Tibial nerve (tissue), 4 donors: ENCODE data around the gene CFTR. TPM values are rescaled to one million over a fixed set of nuclear protein-coding genes. Genes with fewer than 3 reads are reported as not detected.

Source experiments
- DNase-seq, 2 donors: peaks; one replicate each; pipeline ENCODE4 v3.0.0-alpha.2; 2019; ENCODE audit warnings: low spot score in 2 of 2
- H3K27ac ChIP-seq, 4 donors: fragments of 200-600 bp; sonication (generic) in 3 of 4; one replicate each; pipeline ENCODE4 v1.5.1; 2017 to 2019; ENCODE audit warnings: mild to moderate bottlenecking in 1 of 4
- H3K27me3 ChIP-seq, 2 donors: fragments of 200-600 bp; sonication (generic) in 1 of 2; one replicate each; pipeline versions ENCODE4 v1.5.1 to v1.6.0; 2017 to 2019
- H3K36me3 ChIP-seq, 3 donors: fragments of 200-600 bp; sonication (generic); one replicate each; pipeline ENCODE4 v1.5.1; 2018 to 2019
- H3K4me1 ChIP-seq, 4 donors: fragments of 200-600 bp; sonication (generic) in 3 of 4; one replicate each; pipeline ENCODE4 v1.5.1; 2017 to 2019
- H3K4me3 ChIP-seq, 4 donors: fragments of 200-600 bp; sonication (generic) in 3 of 4; one replicate each; pipeline ENCODE4 v1.5.1; 2017 to 2019; ENCODE audit warnings: mild to moderate bottlenecking in 1 of 4, moderate library complexity in 1 of 4
- H3K9me3 ChIP-seq, 4 donors: fragments of 200-600 bp; sonication (generic) in 3 of 4; one replicate each; pipeline ENCODE4 v1.5.1; 2017 to 2019
- EP300 ChIP-seq, 2 donors: sonication (generic); formaldehyde crosslinking; IDR thresholded peaks; one replicate each; pipeline ENCODE4 v1.6.1; 2017; ENCODE audit warnings: antibody characterized with exemption in 2 of 2, mild to moderate bottlenecking in 1 of 2
- POLR2A ChIP-seq, 2 donors: fragments of 450-650 bp; IDR thresholded peaks; one replicate each; pipeline ENCODE4 v1.6.1; 2017; ENCODE audit warnings: antibody characterized with exemption in 2 of 2, mild to moderate bottlenecking in 2 of 2, moderate library complexity in 2 of 2
- WGBS, 2 donors: methylation state at CpG; one replicate each; pipeline ENCODE4 v1.1.5; 2018; 5-methylcytosine and 5-hydroxymethylcytosine counted together
- total RNA-seq, 4 donors: library from RNA; depleted of rRNA; stranded (reverse); fragments of >200 nt; gene quantifications; one replicate each; pipeline ENCODE4 v1.1.0, GENCODE V29; 2016
- TF ChIP-seq, protein P1 (sequence below), 5 experiments: fragments of 200-600 bp in 3 of 5; fragments of 450-650 bp in 2 of 5; sonication (generic) in 3 of 5; IDR thresholded peaks; one replicate each; pipeline ENCODE4 v1.5.1; 2016 to 2019; ENCODE audit warnings: antibody characterized with exemption in 5 of 5, mild to moderate bottlenecking in 3 of 5, moderate library complexity in 2 of 5

Gene CFTR
- total RNA-seq, 4 donors from 2014 or later: under 0.01 TPM; not detected in 3

DNA sequence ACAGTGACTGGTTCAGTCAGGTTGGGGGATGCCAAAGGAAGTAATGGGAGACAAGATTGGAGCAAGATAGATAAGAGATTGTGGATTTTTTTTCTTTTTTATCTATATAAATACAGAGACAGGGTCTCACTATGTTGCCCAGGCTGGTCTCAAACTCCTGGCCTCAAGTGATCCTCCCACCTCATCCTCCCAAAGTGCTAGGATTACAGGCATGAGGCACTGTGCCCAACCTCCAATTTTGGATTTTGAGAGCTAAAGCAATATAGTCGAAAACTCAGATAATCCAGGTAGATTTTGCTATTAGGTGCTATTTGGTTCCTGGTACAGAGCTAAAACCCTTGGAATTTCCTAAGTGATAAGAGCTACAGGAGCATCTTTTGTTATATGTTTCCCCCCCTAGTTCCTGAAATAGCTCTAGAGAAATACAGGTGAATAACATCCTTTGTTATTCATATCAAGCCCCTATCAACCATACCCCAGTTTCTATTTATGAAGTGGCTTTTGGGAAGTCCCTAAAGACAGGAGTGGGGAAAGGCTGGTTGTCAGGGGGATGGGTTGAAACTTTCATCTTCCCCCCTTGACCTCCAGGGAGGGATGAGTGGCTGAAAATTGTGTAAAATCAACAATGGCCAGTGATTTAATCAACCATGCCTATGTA, 151.2 kb downstream of the CFTR start:
- H3K4me3 ChIP-seq: no peak overlapping the region
- H3K4me1 ChIP-seq: no peaks in the 10 kb centered on the region
- TF ChIP-seq, protein P1, sequence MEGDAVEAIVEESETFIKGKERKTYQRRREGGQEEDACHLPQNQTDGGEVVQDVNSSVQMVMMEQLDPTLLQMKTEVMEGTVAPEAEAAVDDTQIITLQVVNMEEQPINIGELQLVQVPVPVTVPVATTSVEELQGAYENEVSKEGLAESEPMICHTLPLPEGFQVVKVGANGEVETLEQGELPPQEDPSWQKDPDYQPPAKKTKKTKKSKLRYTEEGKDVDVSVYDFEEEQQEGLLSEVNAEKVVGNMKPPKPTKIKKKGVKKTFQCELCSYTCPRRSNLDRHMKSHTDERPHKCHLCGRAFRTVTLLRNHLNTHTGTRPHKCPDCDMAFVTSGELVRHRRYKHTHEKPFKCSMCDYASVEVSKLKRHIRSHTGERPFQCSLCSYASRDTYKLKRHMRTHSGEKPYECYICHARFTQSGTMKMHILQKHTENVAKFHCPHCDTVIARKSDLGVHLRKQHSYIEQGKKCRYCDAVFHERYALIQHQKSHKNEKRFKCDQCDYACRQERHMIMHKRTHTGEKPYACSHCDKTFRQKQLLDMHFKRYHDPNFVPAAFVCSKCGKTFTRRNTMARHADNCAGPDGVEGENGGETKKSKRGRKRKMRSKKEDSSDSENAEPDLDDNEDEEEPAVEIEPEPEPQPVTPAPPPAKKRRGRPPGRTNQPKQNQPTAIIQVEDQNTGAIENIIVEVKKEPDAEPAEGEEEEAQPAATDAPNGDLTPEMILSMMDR (IDR thresholded peaks at IDR 0.05): no peak
- H3K36me3 ChIP-seq: no peaks in the 10 kb centered on the region
- no peak for DNase-seq
- 90 to 100% methylated on average over 1 of the region's 1 CpG for WGBS, 2 donors
- no peaks in the 10 kb centered on the region for H3K9me3 ChIP-seq
- no peak overlapping the region for H3K27ac ChIP-seq
- H3K27me3 ChIP-seq: no peaks in the 10 kb centered on the region

DNA sequence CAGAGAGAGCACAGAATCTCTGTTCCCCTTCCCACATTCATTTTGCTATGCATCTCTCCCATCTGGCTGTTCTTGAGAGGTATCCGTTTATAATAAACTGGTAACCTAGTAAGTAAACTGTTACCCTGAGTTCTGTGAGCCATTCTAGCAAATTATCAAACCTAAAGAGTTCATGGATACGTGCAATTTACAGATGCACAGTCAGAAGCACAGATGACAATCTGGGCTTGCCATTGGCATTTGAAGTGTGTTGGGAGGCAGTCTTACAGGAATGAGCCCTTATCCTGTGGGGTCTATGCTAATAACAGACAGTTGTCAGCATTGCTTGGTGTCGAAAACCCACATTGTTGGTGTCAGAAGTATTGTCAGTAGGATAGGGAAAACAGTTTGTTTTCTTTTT, 151.8 kb downstream of the CFTR start:
- H3K27ac ChIP-seq: no peak overlapping the region
- TF ChIP-seq, protein P1 (IDR thresholded peaks at IDR 0.05): no peak
- TF ChIP-seq POLR2A (IDR thresholded peaks at IDR 0.05) (no peak), EP300 (IDR thresholded peaks at IDR 0.05) (no peak)
- 84 to 93% methylated on average over 3 of the region's 3 CpGs for WGBS, 2 donors
- no peaks in the 10 kb centered on the region for H3K9me3 ChIP-seq
- no peaks in the 10 kb centered on the region for H3K27me3 ChIP-seq
- no peak overlapping the region for H3K4me3 ChIP-seq
- H3K4me1 ChIP-seq: no peaks in the 10 kb centered on the region
- DNase-seq: no peak
- no peaks in the 10 kb centered on the region for H3K36me3 ChIP-seq

DNA sequence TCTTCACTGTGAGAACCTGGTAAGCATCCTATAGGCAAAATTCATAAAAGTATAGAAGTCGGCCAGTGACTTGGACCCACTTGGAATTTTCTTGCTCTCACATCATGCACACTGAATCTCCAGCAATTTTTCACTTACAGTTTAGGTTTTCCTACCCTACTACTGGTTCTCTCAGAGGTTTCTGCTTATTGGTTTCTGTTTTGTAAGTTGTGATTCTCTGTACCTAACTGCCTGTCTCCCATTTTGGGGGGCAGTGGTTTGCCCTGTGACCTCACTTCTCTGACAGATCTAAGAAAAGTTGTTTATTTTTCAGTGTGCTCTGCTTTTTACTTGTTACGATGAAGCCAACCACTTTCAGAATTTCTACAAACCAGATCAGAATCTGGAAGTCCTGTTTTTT, 158.1 kb downstream of the CFTR start:
- WGBS, 2 donors: 86 to 89% methylated on average over 2 of the region's 2 CpGs
- TF ChIP-seq, protein P1 (IDR thresholded peaks at IDR 0.05): no peak
- TF ChIP-seq POLR2A (IDR thresholded peaks at IDR 0.05) (no peak), EP300 (IDR thresholded peaks at IDR 0.05) (no peak)
- H3K27ac ChIP-seq: no peak overlapping the region
- no peak overlapping the region for H3K4me3 ChIP-seq
- no peaks in the 10 kb centered on the region for H3K36me3 ChIP-seq
- DNase-seq: no peak
- no peaks in the 10 kb centered on the region for H3K4me1 ChIP-seq
- no peaks in the 10 kb centered on the region for H3K9me3 ChIP-seq
- H3K27me3 ChIP-seq: no peaks in the 10 kb centered on the region

DNA sequence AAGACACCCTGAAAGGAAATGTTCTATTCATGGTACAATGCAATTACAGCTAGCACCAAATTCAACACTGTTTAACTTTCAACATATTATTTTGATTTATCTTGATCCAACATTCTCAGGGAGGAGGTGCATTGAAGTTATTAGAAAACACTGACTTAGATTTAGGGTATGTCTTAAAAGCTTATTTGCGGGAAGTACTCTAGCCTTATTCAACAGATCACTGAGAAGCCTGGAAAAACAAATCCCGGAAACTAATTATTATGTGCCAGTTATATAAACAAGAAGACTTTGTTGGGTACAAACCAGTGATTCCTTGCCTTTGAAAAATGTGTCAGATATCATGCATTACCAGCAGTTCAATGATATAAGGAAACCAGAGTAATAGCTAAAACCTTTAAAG, 160.1 kb downstream of the CFTR start:
- WGBS, 2 donors: 79 to 83% methylated on average over 2 of the region's 2 CpGs
- H3K4me3 ChIP-seq: no peak overlapping the region
- no peak overlapping the region for H3K27ac ChIP-seq
- H3K36me3 ChIP-seq: no peaks in the 10 kb centered on the region
- DNase-seq: no peak
- no peaks in the 10 kb centered on the region for H3K9me3 ChIP-seq
- H3K27me3 ChIP-seq: no peaks in the 10 kb centered on the region
- TF ChIP-seq, protein P1 (IDR thresholded peaks at IDR 0.05): no peak
- H3K4me1 ChIP-seq: no peaks in the 10 kb centered on the region

DNA sequence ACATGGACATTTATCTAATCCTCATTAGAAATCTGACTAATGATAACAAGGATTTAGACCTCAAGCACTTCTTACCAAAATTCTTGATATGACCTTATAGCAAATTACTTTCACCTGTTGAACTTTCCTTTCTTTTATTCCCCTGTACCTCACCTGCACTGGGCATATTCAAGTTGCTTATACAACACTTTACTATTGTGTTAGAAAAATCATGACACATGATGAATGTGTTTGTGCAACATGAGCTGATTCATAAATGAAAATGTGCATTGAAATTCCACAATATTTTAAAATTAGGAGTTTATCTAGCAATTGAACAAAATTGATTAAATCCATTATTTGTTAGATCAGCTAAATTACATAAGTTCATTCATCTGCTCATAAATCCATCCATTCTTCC, 160.6 kb downstream of the CFTR start:
- no peak for DNase-seq
- H3K9me3 ChIP-seq: no peaks in the 10 kb centered on the region
- no peaks in the 10 kb centered on the region for H3K4me1 ChIP-seq
- no peak overlapping the region for H3K4me3 ChIP-seq
- H3K27ac ChIP-seq: no peak overlapping the region
- TF ChIP-seq EP300 (IDR thresholded peaks at IDR 0.05) (no peak), POLR2A (IDR thresholded peaks at IDR 0.05) (no peak)
- TF ChIP-seq, protein P1 (IDR thresholded peaks at IDR 0.05): no peak
- H3K27me3 ChIP-seq: no peaks in the 10 kb centered on the region
- no peaks in the 10 kb centered on the region for H3K36me3 ChIP-seq
